HepG2 (cell line): ENCODE results near the gene C11orf68. TPM values are rescaled to one million over a fixed set of nuclear protein-coding genes. Genes with fewer than 3 reads are reported as not detected.

Experiments used
- ATF3 ChIP-seq: sonication (generic); formaldehyde crosslinking; IDR thresholded peaks from 2 replicates; pipeline ENCODE4 v1.4.0; 2020; ENCODE audit warnings: missing genetic modification reagents
- ATRX ChIP-seq: sonication (generic); formaldehyde crosslinking; IDR thresholded peaks from 2 replicates; pipeline ENCODE4 v1.4.0; 2020; ENCODE audit warnings: missing genetic modification reagents, borderline replicate concordance
- CSRNP2 ChIP-seq: sonication (generic); formaldehyde crosslinking; conservative IDR thresholded peaks from 2 replicates; pipeline ENCODE4 v1.8.0; 2022; ENCODE audit warnings: low read depth, missing genetic modification reagents
- ETV5 ChIP-seq: IDR thresholded peaks from 2 replicates; pipeline ENCODE4 v1.6.1; 2018; ENCODE audit warnings: missing biosample characterization, missing genetic modification reagents, inconsistent platforms, borderline replicate concordance
- GABPB1 ChIP-seq: IDR thresholded peaks from 2 replicates; pipeline ENCODE4 v1.6.1; 2016; ENCODE audit warnings: mild to moderate bottlenecking, missing genetic modification reagents, moderate library complexity, missing compliant biosample characterization
- HHEX ChIP-seq: IDR thresholded peaks from 2 replicates; pipeline ENCODE4 v1.6.1; 2016; ENCODE audit warnings: control low read depth
- NR1H2 ChIP-seq: sonication (generic); formaldehyde crosslinking; IDR thresholded peaks from 2 replicates; pipeline ENCODE4 v1.8.1; 2022; ENCODE audit warnings: low read depth, missing genetic modification reagents, borderline replicate concordance
- POGK ChIP-seq: sonication (generic); formaldehyde crosslinking; conservative IDR thresholded peaks from 2 replicates; pipeline ENCODE4 v1.8.0; 2022; ENCODE audit warnings: mild to moderate bottlenecking, moderate library complexity, missing genetic modification reagents
- RARA ChIP-seq: IDR thresholded peaks from 2 replicates; pipeline ENCODE4 v1.6.1; 2016; ENCODE audit warnings: missing genetic modification reagents, missing compliant biosample characterization
- RFX3 ChIP-seq: IDR thresholded peaks from 2 replicates; pipeline ENCODE4 v1.6.1; 2016; ENCODE audit warnings: missing biosample characterization, missing genetic modification reagents
- SMC3 ChIP-seq: IDR thresholded peaks from 2 replicates; pipeline ENCODE4 v1.6.1; 2011; ENCODE audit warnings: low read length, improper control_type of control experiment
- ZBTB37 ChIP-seq: sonication (generic); formaldehyde crosslinking; IDR thresholded peaks from 2 replicates; pipeline ENCODE4 v1.4.0; 2020; ENCODE audit warnings: mild to moderate bottlenecking, missing genetic modification reagents
- ZFP90 ChIP-seq: sonication (generic); formaldehyde crosslinking; IDR thresholded peaks from 2 replicates; pipeline ENCODE4 v1.8.0; 2022; ENCODE audit warnings: missing genetic modification reagents, mild to moderate bottlenecking, inconsistent platforms, borderline replicate concordance
- ZNF326 ChIP-seq: sonication (generic); formaldehyde crosslinking; IDR thresholded peaks from 2 replicates; pipeline ENCODE4 v1.4.0; 2020; ENCODE audit warnings: missing genetic modification reagents, borderline replicate concordance
- ZNF335 ChIP-seq: sonication (generic); formaldehyde crosslinking; IDR thresholded peaks from 2 replicates; pipeline ENCODE4 v1.4.0; 2020; ENCODE audit warnings: missing genetic modification reagents
- ZNF674 ChIP-seq: sonication (generic); formaldehyde crosslinking; IDR thresholded peaks from 2 replicates; pipeline ENCODE4 v1.5.0; 2020; ENCODE audit warnings: low read depth, mild to moderate bottlenecking, missing genetic modification reagents
- ZNF710 ChIP-seq: sonication (generic); formaldehyde crosslinking; IDR thresholded peaks from 2 replicates; pipeline ENCODE4 v1.5.0; 2020; ENCODE audit warnings: mild to moderate bottlenecking, missing genetic modification reagents, borderline replicate concordance
- ZNF749 ChIP-seq: sonication (generic); formaldehyde crosslinking; IDR thresholded peaks from 2 replicates; pipeline ENCODE4 v1.8.0; 2022; ENCODE audit warnings: mild to moderate bottlenecking, missing genetic modification reagents, moderate library complexity, borderline replicate concordance
- ZNF850 ChIP-seq: sonication (generic); formaldehyde crosslinking; conservative IDR thresholded peaks from 2 replicates; pipeline ENCODE4 v1.9.0; 2021; ENCODE audit warnings: mild to moderate bottlenecking, missing genetic modification reagents
- ZSCAN12 ChIP-seq: sonication (generic); formaldehyde crosslinking; IDR thresholded peaks from 2 replicates; pipeline ENCODE4 v1.9.0; 2021; ENCODE audit warnings: mild to moderate bottlenecking, missing genetic modification reagents
- polyA plus RNA-seq, 8 experiments: library from polyadenylated mRNA; depleted of rRNA in 3 of 8; stranded (reverse) in 7 of 8; unstranded in 1 of 8; fragments of >200 nt; fragmentation: Illumina TruSeq in 4 of 8; extraction: Trizol in 4 of 8; gene quantifications; 2 replicates each; pipeline versions ENCODE4 v1.2.1 to v1.2.3, GENCODE V29; 2011 to 2016; ENCODE audit warnings: low read depth in 4 of 8, missing spikeins in 1 of 8, mixed read lengths in 1 of 8; ENCODE audit not compliant: insufficient read depth in 1 of 8
- total RNA-seq, 5 experiments: library from RNA; depleted of rRNA; stranded (reverse); fragments of >200 nt; fragmentation: Illumina TruSeq; extraction: Trizol; gene quantifications; 2 replicates each; pipeline ENCODE4 v1.2.3, GENCODE V29; 2016; ENCODE audit warnings: low read depth in 1 of 5

C11orf68 gene
- total and polyA plus RNA-seq, 2 of the 13 experiments (the other 11 are each of a cell fraction or from before 2014, with no cell fraction given), result 8.4 to 28.3 TPM

GRCh38 chr11:65873318-65874156 is 45.3 kb downstream of the C11orf68 start (continued):
- peak; percentile 97 for TF ChIP-seq RARA (CRISPR knock-in tag)
- TF ChIP-seq ZNF335 (CRISPR knock-in tag), result no peak
- no peak for TF ChIP-seq ZNF326 (CRISPR knock-in tag)
- TF ChIP-seq ZBTB37 (CRISPR knock-in tag), result no peak
- 0 out of 2 replicates have a peak, but pooled peaks have one; percentile 64 for TF ChIP-seq POGK (CRISPR knock-in tag)
- TF ChIP-seq ZNF710, result peak; percentile 56; the same call in 1 of the 2 replicates
- no peak for TF ChIP-seq ZNF674 (CRISPR knock-in tag)
- TF ChIP-seq ATRX, result no peak
- TF ChIP-seq ZNF749 (CRISPR knock-in tag), result no peak
- TF ChIP-seq CSRNP2 (CRISPR knock-in tag), result no peak
- no peak for TF ChIP-seq ZSCAN12 (CRISPR knock-in tag)
- TF ChIP-seq GABPB1 (CRISPR knock-in tag), result peak; percentile 87
- TF ChIP-seq NR1H2 (CRISPR knock-in tag), result no peak
- TF ChIP-seq ZFP90, result no peak
- peak; percentile 94 for TF ChIP-seq ZNF850
- no peak for TF ChIP-seq SMC3
- no peak for TF ChIP-seq HHEX (CRISPR knock-in tag)
- no peak for TF ChIP-seq ATF3 (CRISPR knock-in tag)
- no peak for TF ChIP-seq RFX3 (CRISPR knock-in tag)
- peak; percentile 59; the same call in 1 of the 2 replicates for TF ChIP-seq ETV5
